GM19372 (cell line): ENCODE measurements around the gene TRIM26.
"Not testable (repeated sequence)": the region's sequence is repeated elsewhere in the genome, so short reads cannot be mapped to it uniquely, and the experiment has no call there.

Experiments
- ATAC-seq: cut with Tn5 transposase; IDR thresholded peaks from one replicate; pipeline ENCODE4 v1.9.1; 2021; ENCODE audit warnings: mild to moderate bottlenecking, low read depth, moderate library complexity; ENCODE audit not compliant: unreplicated experiment

Gene TRIM26

GRCh38 chr6:30175765-30176164 is 37.4 kb downstream of the TRIM26 start:
- no peak for ATAC-seq

DNA sequence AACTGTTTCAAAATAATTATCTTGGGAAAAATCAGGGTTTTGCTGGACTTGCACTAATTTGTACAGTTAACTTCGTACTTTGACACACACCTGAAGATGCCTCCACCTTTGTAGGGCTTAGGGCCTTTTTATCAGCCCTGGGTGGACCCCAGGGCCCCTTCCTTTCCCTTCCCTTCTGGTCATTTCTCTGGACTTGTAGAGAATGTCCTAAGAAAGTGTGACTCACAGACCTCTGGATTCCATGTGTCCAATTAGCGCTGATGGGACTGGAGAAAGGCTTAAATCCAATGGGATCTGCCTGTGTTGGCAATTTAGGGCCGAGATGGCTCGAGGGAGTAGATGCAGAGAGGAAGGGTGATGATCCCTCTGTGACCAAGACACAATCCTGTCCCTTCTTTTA is 40.5 kb downstream of the TRIM26 start:
- ATAC-seq = no peak

GRCh38 chr6:30171677-30172471 is 41.3 kb downstream of the TRIM26 start:
- ATAC-seq = no peak

DNA sequence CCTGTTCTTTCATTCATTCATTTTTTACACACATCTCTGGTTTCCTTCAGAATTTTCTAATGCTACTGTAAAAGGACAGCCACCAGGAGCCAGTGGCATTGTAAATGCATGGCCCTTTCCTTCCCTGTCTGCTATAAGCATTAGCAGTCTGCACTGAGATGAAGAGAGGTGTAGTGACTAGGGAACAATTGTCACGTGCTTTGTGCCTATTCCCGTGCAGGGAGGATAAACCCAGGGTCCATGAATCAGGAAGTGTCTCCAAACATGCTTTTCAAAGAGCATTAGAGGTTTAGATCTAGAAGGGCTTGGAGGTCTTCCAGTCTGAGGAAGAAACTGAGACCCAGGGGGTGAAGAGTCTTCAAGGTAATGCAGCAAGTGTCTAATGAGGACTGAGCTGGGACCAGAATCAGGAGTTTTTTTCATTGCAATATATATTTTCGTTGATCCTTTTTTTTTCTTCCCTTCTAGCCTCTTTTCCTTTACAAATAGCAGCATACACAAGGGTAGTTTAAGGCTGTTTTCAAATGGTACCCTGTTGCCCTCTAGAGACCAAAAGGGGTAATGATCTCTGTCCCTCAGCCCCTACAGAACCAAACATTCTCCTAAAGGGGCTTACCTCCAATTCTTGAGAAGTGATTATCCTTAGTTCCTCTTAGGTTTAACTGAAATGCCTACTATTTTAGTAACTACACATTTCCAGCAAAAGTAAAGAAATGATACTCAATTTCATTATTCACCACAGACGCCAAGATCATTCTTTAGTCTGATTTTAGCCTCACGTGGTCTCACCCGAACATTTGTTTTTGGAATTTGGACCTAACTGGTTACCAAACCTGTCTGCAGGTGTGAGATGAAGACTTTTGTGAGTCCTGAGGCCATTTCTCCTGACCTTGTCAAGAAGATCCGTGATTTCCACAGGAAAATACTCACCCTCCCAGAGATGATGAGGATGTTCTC is 43.3 kb downstream of the TRIM26 start:
- no peak for ATAC-seq

DNA sequence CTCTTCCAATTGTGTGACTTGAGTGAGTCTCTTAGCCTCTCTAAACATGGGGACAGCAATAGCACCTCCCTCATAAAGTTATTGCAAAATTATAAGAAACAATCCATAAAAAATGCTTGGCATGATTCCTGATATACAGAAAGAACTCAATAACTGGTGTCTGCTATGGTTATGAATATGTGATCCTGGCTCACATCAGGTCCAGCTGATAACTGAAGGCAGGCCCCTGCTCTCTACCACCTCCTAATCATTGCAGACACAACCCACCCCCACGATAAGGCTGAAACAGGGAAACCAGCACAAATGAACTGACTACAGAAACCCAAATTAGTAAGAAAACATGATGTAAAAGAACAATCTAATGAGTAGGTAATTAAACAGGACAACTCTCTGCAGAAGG is 44.5 kb downstream of the TRIM26 start:
- ATAC-seq = no peak

- no peak for ATAC-seq
Observed at GRCh38 chr6:30167101-30167500, 46.1 kb downstream of the TRIM26 start.

DNA sequence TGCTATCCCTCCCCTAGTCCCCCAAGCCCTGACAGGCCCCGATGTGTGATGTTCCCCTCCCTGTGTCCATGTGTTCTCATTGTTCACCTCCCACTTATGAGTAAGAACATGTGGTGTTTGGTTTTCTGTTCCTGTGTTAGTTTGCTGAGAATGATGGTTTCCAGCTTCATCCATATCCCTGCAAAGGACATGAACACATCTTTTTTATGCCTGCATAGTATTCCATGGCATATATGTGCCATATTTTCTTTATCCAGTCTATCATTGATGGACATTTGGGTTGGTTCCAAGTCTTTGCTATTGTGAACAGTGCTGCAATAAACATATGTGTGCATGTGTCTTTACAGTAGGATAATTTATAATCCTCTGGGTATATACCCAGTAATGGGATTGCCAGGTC is 48.0 kb downstream of the TRIM26 start:
- not testable (repeated sequence) for ATAC-seq

GRCh38 chr6:30164714-30165113 is 48.5 kb downstream of the TRIM26 start:
- ATAC-seq = no peak

DNA sequence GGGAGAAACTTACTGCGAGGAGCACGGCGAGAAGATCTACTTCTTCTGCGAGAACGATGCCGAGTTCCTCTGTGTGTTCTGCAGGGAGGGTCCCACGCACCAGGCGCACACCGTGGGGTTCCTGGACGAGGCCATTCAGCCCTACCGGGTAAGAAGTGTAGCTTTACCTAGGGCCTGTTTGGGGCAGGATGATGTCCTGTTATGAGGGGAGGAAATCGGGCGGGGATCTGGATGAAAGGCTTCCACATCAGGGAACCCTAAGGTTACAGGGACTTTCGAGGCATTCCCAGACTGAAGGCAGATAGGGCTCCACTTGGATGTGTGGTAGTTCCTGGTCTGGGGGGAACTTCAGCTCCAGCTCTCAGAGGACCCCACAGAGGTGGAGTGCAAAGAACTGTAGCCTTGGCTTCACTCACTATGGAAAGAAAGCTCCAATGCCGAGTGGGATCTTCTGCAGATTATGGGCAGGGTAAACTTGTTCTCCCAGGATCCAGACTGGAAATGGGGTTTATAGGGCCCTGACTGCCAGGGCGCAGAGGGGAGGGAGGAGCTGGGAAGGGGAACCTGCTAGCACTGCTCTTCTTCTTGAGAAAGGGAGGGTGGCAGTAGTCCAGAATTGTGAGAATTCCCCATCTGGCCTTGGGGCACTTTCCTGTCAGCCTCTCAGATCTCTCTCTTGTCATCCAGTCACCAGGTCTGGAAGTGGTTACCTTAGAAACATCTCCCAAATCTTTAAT is 49.1 kb downstream of the TRIM26 start:
- no peak for ATAC-seq

DNA sequence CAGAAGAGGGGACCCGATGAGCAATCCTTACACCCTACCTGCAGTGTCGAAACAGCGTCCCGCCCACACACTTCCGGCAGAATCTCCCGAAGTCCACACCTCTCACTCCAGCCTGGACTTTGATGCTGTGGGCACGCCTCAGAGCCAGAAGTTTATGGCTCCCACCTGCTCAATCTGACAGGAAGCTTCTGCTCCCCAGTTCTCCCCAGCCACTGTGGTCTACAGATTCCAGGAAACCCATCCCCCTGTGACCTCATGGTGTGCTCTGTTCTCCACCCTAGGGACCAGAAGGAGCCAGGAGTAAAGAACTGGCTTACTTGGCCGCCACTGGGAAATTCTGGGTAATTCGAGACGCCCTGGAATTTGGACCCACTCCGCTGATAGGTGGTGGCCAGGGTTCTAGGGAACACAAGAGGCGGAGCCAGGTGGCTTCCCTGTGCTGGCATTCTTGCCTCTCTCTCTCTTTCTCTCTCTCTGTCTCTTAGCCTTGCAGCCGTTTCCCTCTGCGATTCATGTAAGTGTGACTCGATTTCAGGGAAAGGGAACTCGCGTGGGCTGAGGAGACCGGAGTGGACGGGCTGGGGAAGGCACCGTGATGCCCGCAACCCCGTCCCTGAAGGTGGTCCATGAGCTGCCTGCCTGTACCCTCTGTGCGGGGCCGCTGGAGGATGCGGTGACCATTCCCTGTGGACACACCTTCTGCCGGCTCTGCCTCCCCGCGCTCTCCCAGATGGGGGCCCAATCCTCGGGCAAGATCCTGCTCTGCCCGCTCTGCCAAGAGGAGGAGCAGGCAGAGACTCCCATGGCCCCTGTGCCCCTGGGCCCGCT is 49.9 kb downstream of the TRIM26 start, which contains the start of gene TRIM15:
TSS of gene TRIM15 (plus strand) at position 457 of the 828 bp plus-strand sequence. CDS start at position 596, 139 bp downstream.
- no peak for ATAC-seq

DNA sequence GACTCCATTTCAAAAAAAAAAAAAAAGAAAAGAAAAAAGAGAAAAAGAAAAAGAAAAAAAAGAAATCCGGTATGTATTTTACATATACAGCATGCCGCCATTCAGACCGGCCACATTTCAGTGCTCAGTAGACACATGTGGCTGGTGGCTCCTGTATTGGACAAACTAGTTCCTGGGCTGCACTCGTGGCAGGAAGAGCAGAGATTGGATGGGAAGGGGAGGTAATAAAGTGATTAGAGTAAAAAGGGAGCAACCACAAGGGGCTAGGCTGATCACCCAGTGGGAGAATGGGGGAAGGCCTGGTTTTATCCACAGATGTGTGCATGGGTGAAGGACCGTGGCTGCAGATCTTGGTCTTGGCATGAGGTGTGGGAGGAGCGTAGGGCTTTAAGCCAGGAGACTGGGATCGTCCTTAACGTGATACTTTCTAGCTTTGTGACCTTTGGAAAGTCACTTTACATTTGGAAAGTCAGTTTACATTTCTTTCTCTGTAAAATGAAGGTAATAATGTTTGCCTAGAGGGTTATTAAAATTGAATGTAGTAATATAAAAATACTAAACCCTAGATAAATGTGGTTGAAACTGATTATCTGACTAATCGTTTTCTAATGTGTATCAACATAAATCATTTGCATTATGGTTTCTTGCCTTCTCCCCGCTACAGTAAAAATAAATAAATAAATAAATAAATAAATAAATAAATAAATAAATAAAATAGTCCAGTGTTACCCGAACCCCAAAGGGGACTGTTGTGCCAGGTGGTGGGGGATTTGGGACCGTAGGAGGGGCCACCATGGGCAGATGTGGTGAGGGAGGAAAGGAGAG is 50.7 kb downstream of the TRIM26 start:
- ATAC-seq = no peak

DNA sequence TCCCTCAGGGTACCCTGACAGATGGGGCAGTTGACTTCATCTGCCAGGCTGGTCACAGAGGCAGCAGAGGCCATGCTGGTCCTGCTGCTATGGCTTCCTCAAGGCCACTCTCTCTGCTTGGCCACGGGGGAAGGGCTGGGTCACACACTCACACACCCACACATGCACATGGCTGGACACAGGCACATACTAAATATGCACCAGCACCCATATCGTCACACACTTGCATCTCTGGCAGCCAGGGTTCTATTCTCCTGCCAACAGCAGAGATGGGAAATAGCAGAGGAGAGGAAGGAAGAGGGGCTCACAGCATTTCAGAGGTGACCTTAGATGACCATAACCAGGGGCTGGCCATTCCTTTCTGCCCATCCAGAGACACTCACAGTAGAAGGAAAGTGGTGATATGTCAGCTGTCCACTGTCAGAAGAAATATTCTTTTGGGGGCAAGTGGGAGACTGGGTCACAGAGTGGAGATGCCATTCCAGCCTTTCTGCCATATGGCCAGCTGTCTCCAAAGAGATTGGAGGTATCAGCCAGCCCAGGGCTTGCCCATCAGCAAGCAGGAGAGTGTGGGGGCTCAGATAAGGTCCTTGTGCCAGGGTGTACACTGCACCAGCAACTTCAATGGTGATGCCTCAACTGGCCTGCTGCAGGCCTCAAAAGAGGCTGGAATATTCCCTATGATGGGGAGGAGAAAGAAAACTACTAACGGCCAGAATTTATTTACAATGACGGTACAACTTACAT is 52.2 kb downstream of the TRIM26 start, which contains the start of gene TRIM10:
TSS of gene TRIM10 (minus strand) at position 427 of the 747 bp plus-strand sequence. CDS start at position 74, 353 bp downstream.
- no peak for ATAC-seq

DNA sequence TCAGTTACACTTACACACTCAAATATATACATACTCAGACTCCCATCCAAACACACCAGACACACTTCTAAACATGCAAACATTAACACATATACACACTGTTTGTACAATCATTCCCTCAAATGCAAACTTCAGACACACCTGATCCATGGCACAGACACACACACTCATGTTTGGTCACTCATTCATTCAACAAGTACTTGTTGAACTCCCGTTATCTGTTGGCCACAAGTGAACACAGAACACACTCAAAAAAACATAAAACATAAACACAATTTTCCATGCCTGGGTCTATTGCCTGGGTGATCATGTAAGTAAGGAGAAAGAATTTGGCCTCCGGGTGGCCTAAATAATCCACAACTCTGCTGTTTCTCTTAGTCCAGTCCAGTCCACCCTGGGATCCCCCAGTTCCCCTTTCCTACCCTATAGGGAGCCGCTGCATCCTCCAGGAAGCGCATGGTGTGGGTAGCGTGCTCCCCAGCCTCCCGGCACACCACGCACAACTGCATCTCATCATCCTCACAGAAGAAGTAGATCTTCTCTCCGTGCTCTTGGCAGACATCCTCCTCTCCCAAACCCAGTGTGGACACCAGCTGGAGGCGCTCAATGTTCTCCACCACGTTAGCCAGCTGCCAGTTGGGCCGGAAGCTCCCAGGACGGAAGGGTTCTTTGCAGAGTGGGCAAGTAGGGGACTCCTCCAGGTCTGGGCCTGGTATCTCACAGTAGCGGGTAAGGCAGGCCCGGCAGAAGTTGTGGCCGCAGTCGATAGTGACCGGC is 53.0 kb downstream of the TRIM26 start:
- ATAC-seq = no peak

- no peak for ATAC-seq
Observed at GRCh38 chr6:30158475-30159040, 54.6 kb downstream of the TRIM26 start.

DNA sequence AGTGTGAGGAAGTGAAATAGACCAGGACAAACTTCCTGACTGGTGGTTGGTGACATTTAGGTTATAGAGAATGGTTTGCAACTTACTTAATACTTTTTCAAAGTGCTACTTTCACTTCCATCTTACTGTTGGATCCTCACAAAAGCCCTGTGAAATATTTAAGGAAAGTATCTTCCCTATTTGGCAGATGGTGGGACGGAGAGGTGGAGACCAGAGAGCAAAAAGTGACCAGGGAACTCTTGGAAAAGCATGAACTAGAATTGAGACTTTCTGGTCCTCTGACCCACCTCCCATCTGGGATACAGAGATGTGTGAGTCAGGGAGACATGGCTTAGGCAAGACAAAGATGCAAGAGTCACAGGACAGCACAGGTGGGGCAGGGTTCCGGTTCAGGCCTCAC is 55.2 kb downstream of the TRIM26 start:
- no peak for ATAC-seq

DNA sequence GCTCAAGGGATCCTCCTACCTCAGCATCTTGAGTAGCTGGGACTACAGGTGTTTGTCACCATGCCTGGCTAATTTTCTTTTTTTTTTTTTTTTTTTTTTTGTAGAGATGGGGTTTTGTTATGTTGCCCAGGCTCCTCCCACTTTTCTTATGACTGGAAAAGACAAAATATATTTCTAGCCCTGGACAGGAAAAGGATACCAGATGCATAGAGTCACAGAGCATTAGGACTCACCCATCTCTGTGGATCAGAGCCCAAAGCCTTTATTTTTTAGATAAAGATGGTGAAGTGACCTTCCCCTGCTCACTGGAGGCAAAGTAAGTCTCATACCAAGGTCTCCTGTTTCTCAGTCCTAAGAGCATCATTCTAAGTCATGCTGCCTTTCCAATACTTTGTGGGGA is 55.6 kb downstream of the TRIM26 start:
- no peak for ATAC-seq

- no peak for ATAC-seq
Observed at GRCh38 chr6:30156774-30157173, 56.4 kb downstream of the TRIM26 start.
